Breast epithelium (tissue), 4 donors: ENCODE measurements around the gene PDHB. TPM values are rescaled to one million over a fixed set of nuclear protein-coding genes. Genes with fewer than 3 reads are reported as not detected.

Experiments used
- DNase-seq, 2 donors: peaks; one replicate each; pipeline ENCODE4 v3.0.0-alpha.2; 2019; ENCODE audit warnings: low spot score in 2 of 2
- H3K27ac ChIP-seq, 2 donors: fragments of 200-600 bp; sonication (generic) in 1 of 2; one replicate each; pipeline ENCODE4 v1.5.1; 2016 to 2019; ENCODE audit warnings: mild to moderate bottlenecking in 1 of 2
- H3K27me3 ChIP-seq, 2 donors: fragments of 200-600 bp; sonication (generic) in 1 of 2; one replicate each; pipeline versions ENCODE4 v1.5.1 to v1.6.0; 2017 to 2019; ENCODE audit warnings: control low read depth in 1 of 2, mild to moderate bottlenecking in 1 of 2
- H3K36me3 ChIP-seq: fragments of 200-600 bp; one replicate; pipeline ENCODE4 v1.5.1; 2019
- H3K4me1 ChIP-seq, 2 donors: fragments of 200-600 bp; sonication (generic); one replicate each; pipeline ENCODE4 v1.5.1; 2016 to 2019; ENCODE audit warnings: control low read depth in 1 of 2
- H3K4me3 ChIP-seq, 3 donors: fragments of 200-600 bp; sonication (generic); 1 replicate in 2 of 3; 2 replicates in 1 of 3; pipeline ENCODE4 v1.5.1; 2016 to 2019; ENCODE audit warnings: mild to moderate bottlenecking in 3 of 3, moderate library complexity in 2 of 3
- H3K9me3 ChIP-seq, 2 donors: fragments of 200-600 bp; sonication (generic) in 1 of 2; one replicate each; pipeline ENCODE4 v1.5.1; 2016 to 2019; ENCODE audit warnings: control low read depth in 1 of 2
- POLR2A ChIP-seq: fragments of 450-650 bp; IDR thresholded peaks from one replicate; pipeline ENCODE4 v1.6.1; 2016; ENCODE audit warnings: antibody characterized with exemption, mild to moderate bottlenecking, moderate library complexity
- POLR2AphosphoS5 ChIP-seq, 3 donors: sonication (generic); formaldehyde crosslinking; IDR thresholded peaks; one replicate each; pipeline ENCODE4 v1.6.1; 2017; ENCODE audit warnings: antibody characterized with exemption in 3 of 3
- intact Hi-C: fragments of 100-400 bp; cut with DNase I; formaldehyde crosslinking; loops from one replicate; pipeline ENCODE4 v1.15.1; 2023; ENCODE audit warnings: low total_unique reads
- total RNA-seq, 3 donors: library from RNA; depleted of rRNA; stranded (reverse); fragments of >200 nt; gene quantifications; one replicate each; pipeline ENCODE4 v1.1.0, GENCODE V29; 2016
- TF ChIP-seq, protein P1 (sequence below), 3 donors: fragments of 450-650 bp; IDR thresholded peaks; one replicate each; pipeline ENCODE4 v1.5.1; 2016 to 2017; ENCODE audit warnings: antibody characterized with exemption in 3 of 3, mild to moderate bottlenecking in 3 of 3, moderate library complexity in 3 of 3

PDHB gene
- total RNA-seq, 3 donors from 2014 or later: 56.0 to 68.2 (median 57.1) TPM

DNA sequence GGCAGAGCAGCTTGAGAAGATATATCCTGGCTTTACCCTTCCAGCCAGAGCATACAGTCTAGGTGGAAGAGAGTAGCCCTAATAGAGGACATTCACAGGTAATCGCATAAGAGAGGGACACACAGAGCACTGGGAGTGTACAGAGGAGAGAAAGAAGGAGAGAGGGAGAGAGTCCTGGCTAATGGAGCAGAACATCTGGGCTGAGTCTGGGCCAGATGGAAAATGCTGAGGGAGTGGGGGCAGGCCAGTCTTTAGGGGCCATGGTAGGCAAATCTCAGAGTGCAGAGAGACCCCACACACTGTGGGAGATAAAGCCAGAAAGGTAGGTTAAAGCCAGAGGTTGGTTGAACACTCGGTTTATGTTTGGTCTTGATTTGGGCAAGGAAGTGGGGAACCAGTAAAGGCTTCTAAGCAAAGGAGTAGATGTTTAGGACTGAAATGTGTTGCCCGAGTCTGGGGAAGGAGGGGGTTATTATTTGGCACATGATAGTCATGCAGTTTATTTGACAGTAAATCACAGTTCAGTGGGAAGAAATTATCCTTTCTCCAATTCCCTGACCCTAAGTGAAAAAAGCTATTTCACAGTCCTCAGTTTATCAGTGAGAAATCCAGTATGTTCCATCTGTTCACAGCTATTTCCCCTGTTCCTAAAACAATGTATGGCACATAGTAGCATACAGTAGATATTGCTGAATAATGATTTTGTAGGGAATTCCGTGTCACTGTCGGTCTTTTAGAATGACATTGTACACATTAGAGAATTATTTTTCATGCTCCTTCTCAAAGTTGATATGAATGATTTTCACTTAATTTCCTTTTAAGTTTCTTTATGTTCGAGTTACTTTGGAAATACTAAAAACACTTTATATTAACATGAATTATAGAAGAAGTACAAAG is 45.7 kb downstream of the PDHB start:
- Histone ChIP-seq H3K4me1 (no peaks in the 10 kb centered on the region), H3K27me3 (no peaks in the 10 kb centered on the region), H3K9me3 (no peaks in the 10 kb centered on the region), H3K36me3 (no peaks in the 10 kb centered on the region), H3K27ac (peak overlapping the region in 1 of 2 donors; percentile 69), H3K4me3 (no peak overlapping the region)
- intact Hi-C loops: no loop called here
- DNase-seq: no peak
- TF ChIP-seq, protein P1, sequence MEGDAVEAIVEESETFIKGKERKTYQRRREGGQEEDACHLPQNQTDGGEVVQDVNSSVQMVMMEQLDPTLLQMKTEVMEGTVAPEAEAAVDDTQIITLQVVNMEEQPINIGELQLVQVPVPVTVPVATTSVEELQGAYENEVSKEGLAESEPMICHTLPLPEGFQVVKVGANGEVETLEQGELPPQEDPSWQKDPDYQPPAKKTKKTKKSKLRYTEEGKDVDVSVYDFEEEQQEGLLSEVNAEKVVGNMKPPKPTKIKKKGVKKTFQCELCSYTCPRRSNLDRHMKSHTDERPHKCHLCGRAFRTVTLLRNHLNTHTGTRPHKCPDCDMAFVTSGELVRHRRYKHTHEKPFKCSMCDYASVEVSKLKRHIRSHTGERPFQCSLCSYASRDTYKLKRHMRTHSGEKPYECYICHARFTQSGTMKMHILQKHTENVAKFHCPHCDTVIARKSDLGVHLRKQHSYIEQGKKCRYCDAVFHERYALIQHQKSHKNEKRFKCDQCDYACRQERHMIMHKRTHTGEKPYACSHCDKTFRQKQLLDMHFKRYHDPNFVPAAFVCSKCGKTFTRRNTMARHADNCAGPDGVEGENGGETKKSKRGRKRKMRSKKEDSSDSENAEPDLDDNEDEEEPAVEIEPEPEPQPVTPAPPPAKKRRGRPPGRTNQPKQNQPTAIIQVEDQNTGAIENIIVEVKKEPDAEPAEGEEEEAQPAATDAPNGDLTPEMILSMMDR (IDR thresholded peaks at IDR 0.05): no peak
- TF ChIP-seq POLR2AphosphoS5 (IDR thresholded peaks at IDR 0.05) (no peak), POLR2A (no peak)

DNA sequence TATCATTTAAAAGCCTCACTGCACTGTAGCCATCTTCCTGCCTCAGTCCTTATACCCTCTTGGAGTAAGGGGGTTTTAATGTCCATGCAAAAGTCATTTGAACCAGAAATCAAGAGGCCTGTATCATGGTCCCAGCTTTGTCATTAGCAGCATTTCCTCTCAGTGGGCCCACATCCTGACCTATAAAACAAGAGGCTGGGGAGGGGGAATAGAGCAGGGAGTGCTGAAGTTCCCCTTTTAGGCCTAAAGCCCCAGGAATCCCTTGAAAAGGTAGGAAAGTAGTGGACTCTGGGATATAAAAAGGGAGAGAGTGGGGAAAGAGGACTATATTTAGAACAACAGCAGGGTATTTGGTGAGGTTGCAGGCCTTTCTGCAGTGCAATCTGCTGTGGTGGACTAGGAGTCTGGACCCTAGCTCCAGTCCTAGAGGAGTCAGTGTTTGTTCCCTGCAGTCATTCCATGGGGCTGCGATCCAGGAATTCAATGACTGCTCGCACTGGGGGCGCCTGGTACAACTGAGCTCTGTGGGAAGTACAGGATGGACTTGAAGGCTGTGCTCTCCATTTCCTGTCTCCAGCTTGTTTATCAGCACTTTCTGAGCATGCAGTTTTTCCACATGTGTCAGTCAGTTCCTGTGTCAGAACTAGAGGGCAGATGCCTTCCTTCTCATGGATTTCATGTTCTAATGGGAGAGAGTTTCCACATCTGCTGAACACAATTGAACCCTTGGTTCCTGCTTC is 46.8 kb downstream of the PDHB start:
- no peaks in the 10 kb centered on the region for H3K4me1 ChIP-seq
- no peaks in the 10 kb centered on the region for H3K27me3 ChIP-seq
- intact Hi-C loops: no loop called here
- H3K36me3 ChIP-seq: no peaks in the 10 kb centered on the region
- H3K4me3 ChIP-seq: no peak overlapping the region
- TF ChIP-seq POLR2AphosphoS5 (IDR thresholded peaks at IDR 0.05) (no peak), POLR2A (no peak)
- TF ChIP-seq, protein P1 (IDR thresholded peaks at IDR 0.05): no peak
- no peak for DNase-seq
- peak overlapping the region in 1 of 2 donors; percentile 69 for H3K27ac ChIP-seq
- H3K9me3 ChIP-seq: no peaks in the 10 kb centered on the region

DNA sequence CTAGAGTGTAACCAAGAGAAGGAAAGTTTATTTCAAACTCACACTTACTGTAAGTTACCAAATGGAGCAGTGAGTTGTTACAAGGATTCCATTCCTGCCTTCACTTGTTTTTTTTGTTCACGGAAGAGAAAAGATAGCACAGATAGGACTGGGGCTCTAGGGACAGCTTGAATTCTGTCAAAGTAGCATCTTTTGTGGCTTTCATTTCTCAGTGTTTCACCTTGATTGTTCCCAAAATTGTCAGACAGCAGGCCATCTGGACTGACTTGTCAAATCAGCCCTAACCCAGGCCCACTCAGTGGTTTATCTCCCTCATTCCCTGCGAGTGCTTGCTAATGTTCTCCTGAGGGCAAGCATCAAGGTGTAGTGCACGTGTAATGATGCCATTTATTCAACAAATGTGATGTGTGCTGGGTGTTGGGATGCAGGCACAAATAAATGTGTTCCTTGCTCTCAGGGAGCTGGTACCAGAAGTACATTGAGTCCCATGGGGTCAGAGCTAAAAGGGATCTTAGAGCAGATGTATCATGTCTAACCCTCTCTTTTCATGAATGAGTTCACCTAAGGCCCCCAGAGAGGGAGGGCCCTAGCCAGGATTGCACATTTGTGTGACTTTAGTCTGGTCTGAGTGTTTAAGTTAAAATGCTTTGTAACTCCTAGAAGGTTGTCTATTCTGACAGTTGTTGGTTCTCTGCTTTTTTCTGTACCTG is 49.1 kb downstream of the PDHB start:
- no peak for DNase-seq
- Histone ChIP-seq H3K4me1 (no peaks in the 10 kb centered on the region), H3K4me3 (no peak overlapping the region), H3K9me3 (no peaks in the 10 kb centered on the region), H3K36me3 (no peaks in the 10 kb centered on the region), H3K27me3 (no peaks in the 10 kb centered on the region), H3K27ac (peak overlapping the region; percentile 53 to 64)
- TF ChIP-seq, protein P1 (IDR thresholded peaks at IDR 0.05): no peak
- TF ChIP-seq POLR2A (no peak), POLR2AphosphoS5 (IDR thresholded peaks at IDR 0.05) (no peak)
- intact Hi-C loops: no loop called here

DNA sequence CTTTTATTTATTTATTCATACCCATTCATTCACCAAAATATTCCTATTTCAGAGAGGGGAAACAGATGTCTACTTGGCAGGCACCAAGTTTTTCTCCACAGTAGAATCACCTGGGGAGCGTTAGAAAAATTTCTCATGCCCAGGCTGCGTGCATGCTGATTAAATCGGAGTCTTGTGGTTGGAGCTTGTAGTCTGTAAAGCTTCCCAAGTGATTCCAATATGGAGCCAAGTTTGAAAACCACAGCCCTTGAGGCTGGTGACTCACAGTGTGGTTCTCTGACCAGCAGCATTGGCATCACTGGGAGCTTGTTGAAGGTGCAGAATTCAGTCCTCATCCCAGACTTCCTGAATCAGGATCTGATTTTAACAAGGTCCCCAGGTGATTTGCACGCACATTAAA is 49.7 kb downstream of the PDHB start:
- Histone ChIP-seq H3K4me1 (no peaks in the 10 kb centered on the region), H3K27ac (peak overlapping the region; percentile 53 to 64), H3K27me3 (no peaks in the 10 kb centered on the region), H3K9me3 (no peaks in the 10 kb centered on the region), H3K4me3 (no peak overlapping the region), H3K36me3 (no peaks in the 10 kb centered on the region)
- TF ChIP-seq, protein P1 (IDR thresholded peaks at IDR 0.05): no peak
- peak in 1 of 3 donors; percentile 45 for TF ChIP-seq POLR2AphosphoS5 (IDR thresholded peaks at IDR 0.05)
- no peak for TF ChIP-seq POLR2A
- peak; percentile 65 to 86 for DNase-seq
- intact Hi-C loops: no loop called here
